Fibroblast of lung (primary cell): ENCODE results near the gene CCDC38.

Experiments used
- EZH2 ChIP-seq: IDR thresholded peaks from 2 replicates; pipeline ENCODE4 v1.5.1; 2012; ENCODE audit warnings: low read length, control low read depth, mild to moderate bottlenecking; ENCODE audit errors: missing control alignments
- TF ChIP-seq, protein P1 (sequence below), 2 donors: IDR thresholded peaks in 1 of 2; conservative IDR thresholded peaks in 1 of 2; 1 replicate in 1 of 2; 2 replicates in 1 of 2; pipeline ENCODE4 v1.5.1; 2011 to 2012; ENCODE audit warnings: low read length in 2 of 2, control low read depth in 1 of 2, inconsistent platforms in 1 of 2, low read depth in 1 of 2, mild to moderate bottlenecking in 1 of 2

DNA sequence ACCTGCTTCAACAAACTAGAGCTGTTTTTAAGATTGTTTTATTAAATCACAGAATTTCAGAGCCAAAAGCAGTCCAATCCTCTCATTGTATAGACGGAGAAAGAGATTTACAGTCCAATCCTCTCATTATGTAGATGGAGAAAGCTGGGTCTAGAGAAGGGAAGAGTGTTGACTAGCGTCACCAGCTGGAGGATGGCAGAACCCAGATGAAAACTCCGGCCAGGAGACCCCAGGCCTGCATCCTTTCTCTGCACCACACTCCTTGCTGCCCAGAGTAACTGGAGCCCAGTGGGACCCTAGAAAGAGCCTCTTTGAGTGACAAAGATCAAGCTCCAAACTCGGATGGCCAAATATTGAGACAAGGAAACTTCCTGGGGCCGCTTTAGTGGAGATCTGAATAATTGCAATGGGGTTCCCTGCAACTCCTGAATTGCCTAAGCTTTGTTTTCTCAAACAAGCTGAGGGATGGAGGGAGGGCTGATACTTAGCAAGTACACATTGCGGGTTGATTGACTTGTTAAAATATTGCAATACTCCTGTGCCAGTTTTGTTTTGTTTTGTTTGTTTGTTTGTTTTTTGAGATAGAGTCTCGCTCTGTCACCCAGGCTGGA is 13.2 kb upstream of the CCDC38 start:
- TF ChIP-seq, protein P1, sequence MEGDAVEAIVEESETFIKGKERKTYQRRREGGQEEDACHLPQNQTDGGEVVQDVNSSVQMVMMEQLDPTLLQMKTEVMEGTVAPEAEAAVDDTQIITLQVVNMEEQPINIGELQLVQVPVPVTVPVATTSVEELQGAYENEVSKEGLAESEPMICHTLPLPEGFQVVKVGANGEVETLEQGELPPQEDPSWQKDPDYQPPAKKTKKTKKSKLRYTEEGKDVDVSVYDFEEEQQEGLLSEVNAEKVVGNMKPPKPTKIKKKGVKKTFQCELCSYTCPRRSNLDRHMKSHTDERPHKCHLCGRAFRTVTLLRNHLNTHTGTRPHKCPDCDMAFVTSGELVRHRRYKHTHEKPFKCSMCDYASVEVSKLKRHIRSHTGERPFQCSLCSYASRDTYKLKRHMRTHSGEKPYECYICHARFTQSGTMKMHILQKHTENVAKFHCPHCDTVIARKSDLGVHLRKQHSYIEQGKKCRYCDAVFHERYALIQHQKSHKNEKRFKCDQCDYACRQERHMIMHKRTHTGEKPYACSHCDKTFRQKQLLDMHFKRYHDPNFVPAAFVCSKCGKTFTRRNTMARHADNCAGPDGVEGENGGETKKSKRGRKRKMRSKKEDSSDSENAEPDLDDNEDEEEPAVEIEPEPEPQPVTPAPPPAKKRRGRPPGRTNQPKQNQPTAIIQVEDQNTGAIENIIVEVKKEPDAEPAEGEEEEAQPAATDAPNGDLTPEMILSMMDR (conservative IDR thresholded peaks at IDR 0.05 in 1 of 2, IDR thresholded peaks at IDR 0.05 in 1 of 2; ENCODE audit: low read depth in 1 of 2, low read length in 2 of 2) = no peak
- TF ChIP-seq EZH2 = no peak
